GM19397 (cell line): ENCODE results near the gene STON2.
A peak's percentile ranks its signal among the peaks of the same experiment; 100 is the strongest.
"Not testable (repeated sequence)": the region's sequence is repeated elsewhere in the genome, so short reads cannot be mapped to it uniquely, and the experiment has no call there.

Experiments
- ATAC-seq: cut with Tn5 transposase; IDR thresholded peaks from one replicate; pipeline ENCODE4 v1.9.1; 2021; ENCODE audit warnings: mild to moderate bottlenecking, moderate library complexity; ENCODE audit not compliant: unreplicated experiment

STON2 gene

DNA sequence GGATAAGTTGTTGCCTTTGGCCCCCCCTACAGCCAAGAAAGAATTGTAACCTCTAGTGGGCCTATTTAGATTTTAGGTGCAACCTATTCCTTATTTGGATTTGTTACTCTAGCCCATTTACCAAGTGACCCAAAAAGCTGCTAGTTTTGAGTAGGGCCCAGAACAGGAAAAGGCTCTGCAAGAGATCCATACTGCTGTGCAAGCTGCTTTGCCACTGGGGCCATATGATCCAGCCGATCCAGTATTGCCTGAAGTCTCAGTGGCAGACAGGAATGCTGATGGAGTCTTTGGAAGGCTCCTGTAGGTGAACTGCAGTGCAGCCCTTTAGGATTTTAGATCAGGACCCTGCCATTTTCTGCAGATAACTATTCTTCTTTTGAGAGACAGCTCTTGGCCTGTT lies 166.5 kb downstream of the STON2 start:
- no peak for ATAC-seq

DNA sequence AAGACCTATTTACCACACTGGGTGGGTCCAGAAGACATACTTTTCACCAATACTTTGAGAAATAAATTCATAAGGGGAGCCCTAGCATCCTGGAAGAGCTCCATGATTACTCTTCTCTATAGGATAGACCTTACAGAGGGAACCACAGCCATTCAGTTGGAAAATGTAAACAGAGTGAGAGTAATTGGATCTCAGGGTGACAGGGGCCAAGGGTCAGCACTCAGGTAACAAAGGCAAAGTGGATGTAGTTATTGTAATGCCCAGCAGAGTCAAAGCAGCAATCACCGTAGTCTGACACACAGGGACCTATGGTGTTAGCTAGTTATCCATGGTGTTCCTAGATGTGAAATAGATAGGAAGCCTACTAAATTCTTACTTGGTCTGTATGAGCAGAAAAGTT lies 168.6 kb downstream of the STON2 start:
- no peak for ATAC-seq

DNA sequence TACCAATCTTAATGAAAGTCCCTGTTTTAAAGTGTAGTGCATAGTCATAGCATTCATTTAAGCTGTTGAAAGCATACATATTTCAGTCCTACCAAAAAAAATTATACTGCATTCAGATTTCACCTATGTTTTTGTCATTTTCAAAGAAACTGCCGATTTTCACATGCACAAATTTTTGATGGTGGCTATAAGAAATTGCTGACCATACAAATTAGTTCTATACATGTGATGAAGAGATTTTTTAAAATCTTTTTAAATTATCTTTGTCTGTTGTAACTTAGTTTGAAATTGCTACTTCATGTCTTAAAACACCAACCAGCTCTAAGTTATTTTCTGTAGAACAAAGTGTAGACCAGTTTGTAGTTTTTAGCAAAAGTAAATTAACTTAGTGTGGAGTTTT lies 175.9 kb downstream of the STON2 start:
- no peak for ATAC-seq

DNA sequence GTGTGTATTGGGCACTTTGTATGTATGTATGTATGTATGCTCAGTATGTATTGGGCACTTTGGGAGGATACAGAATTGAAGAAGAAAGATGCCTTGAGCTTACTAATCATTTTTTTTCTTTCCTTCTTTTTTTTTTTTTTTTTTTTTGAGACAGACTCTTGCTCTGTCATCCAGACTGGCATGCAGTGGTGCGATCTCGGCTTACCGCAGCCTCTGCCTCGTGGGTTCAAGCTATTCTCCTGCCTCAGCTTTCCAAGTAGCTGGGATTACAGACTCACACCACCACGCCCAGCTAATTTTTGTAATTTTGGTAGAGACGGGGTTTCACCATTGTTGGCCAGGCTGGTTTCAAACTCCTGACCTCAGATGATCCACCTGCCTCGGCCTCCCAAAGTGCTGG lies 176.3 kb downstream of the STON2 start:
- not testable (repeated sequence) for ATAC-seq

DNA sequence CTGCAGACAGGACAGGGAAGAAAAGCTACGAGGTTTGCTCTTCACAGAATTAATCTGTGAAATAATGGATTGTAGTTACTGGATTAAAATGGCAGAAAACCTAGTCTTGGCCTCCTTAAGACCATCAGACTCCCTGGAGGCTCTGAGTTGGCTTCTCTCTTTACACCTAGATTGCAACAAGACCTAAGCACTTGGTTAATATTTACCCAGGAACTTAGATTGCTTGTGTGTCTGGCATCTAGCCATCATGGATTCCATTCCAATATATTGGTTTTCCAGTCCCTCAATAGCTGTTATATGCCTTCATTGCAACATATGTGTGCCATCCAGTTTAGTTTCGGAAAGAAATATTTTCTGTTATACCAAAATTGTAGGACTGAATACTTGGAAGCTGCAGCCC lies 177.4 kb downstream of the STON2 start:
- no peak for ATAC-seq

DNA sequence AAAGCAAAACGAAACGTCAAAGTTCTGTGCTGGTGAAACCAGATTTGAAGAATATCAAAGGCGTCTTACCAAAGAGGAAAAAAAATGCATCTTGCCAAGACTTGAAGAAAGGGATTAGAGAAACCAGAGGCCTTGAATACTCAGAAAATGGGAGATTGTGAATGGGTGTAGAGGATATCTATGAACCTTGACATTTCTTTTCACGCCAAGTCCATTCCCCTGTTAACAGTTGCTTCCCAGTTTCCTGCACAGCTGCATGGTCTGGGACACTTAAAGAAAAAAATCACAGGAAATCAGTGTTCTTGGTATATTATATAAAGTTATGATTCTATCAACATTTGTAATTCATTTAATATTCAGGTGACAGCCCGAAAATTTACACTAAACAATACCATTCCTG lies 178.0 kb downstream of the STON2 start:
- no peak for ATAC-seq

DNA sequence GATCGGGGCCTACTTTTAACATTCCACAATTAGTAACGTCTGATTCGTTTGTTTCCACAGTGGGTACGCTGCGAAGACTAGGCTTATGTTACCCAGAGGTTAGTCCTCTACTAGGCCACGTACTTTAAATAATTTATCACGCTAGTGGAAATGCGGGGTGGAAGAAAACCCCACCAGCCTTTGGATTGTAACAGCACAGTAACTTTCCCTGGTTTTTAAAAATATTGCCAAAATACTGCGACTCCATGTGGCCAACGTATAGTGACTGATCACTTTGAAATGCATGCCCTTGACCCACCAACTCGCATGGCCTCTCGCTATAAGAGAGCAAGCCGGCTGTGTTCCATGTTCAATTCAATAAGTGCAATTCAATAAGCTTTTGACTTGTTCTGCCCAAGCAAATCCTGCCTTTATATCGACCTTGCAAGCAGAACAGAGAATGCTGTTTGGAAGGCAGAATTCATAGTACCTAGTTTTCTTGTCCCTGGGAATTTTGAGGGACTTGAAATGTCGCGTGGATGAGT lies 178.5 kb downstream of the STON2 start:
- ATAC-seq, result no peak

DNA sequence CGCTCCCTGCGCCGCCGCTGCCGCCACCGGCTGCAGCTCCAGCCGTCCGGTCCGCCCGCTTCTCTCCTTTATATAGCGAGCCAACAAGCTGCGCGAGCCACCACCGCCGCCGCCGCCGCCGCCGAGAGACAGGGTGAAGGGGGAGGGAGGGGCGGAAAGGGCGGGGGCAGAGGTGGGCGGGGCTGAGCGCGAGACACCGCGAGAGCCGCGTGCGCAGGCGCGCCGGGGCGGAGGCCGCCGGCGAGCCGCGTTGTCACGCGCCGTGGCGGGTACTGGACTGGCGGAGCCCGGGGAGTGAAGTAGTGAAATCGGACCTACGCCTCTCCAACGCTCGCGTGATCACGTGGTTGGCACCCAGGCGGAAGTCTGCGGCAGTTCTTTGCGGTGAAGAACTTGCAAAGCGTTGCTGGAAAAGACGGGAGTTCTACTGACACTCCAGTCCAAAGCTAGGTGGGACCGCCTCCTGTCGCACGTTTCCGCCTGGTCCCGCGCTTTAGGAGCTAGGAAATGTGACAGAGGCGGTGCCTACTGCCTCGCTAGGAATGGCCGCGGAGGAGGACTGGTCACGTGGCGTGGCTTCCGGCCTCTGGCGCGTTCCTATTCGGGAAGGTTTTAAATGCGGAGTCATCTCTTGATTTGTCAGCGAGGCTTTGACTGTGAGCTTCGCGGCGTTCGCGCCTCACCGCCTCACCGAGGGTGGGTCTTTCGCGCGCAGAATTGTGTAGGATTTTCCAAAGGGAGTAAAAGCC lies 179.1 kb downstream of the STON2 start, which contains the start of gene GTF2A1:
Gene GTF2A1 (minus strand): TSS at position 130 of the 749 bp plus-strand sequence. CDS start 441 bp downstream, outside the sequence.
- peak; percentile 78 for ATAC-seq

DNA sequence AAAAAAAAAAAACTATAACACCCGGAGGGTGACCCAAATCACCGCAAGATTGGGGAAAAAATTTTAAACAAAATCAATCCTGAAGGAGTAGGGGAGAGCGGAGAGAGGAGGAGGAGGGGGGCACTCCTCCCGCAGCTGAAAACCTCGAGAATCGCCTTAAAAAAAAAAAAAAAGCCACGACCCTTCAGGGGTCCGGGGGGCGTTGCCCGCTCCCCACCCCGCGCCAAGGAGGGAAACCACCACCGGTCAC lies 179.6 kb downstream of the STON2 start:
- no peak for ATAC-seq

DNA sequence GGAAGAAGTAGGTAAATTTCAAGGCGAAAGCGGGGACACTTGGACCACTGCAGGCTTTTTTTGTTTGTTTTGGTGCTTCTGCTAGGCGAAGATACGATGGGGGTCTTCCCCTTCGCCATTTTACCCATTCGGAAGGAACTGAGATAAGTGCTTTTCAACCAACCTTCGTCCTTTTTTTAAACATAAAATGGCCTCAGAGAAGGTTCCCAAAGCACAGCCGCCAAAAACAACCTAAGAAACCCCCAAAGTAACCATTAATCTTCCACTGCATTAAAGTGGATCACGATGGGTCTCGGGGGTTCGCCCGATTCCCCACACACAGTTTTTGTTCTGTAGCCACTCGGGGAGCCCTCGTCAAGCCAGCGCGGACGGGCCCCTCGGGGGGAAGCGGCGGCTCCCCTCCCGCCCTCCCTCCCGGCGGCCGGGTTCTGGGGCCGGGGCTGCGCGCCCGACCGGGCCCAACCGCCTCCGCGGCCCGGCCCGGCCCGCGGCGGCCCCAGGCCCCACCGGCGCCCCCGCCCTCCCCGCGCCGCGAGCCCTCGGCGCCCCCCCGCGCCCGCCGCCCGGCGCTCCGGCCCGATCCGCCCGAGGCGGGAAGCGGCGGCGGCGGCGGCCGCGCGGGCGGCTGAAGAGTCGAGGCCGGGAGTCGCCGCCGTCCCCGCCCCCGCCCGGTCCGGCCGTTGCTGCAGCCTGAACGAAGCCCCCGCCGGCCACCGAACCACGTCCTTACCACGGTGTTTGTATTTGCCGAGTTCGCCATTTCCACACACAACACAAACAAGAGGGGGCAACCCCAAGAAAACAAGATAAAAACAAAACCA lies 180.2 kb downstream of the STON2 start:
- no peak for ATAC-seq

DNA sequence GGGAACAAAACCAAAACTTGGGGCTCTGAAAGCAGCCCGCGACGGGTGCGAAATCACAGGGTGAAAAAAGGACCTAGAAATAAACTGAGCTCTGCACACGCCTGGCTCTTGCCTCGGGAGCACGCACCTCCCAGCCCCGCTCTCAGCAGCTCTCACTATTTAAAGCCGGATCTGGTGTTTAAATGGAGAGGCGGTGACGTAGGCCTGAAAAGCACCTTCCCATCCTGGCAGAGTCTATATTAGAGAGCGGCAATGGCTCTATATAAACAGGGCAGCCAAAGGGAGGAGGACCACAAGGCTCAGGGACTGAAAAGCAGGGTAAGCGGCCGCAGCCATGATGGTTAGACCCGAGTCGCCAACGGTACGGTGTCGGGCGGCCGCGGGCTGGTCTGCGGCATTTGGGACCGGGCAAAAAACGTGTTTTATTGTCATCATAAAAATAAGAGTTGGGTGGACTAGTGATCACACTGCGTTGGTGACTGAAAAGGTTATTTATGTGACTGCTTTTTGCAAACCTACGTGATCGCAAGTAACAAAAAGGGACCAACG lies 180.8 kb downstream of the STON2 start:
- ATAC-seq, result peak; percentile 49

DNA sequence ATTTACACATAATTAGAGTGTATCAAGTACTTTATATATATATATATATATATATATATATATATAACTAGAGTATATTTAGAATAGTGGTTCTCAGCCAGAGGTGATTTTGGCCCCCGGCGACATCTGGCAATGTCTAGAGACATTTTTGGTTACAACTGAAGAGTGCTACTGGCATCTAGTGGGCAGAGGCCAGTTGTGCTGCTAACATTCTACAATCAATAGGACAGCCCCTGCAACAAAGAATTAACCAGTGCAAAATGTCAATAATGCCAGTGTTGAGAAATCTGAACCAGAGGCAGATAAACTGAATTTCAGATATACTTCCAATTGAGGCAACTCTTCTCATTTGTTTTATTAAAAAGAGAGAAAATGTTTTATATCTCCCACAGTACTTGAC lies 188.3 kb downstream of the STON2 start:
- peak; percentile 68 for ATAC-seq
